Astrocyte of the spinal cord (primary cell): Measurements from ENCODE around the gene ATP9A.
"Not testable (repeated sequence)": the region's sequence is repeated elsewhere in the genome, so short reads cannot be mapped to it uniquely, and the experiment has no call there.

ENCODE experiments used
- DNase-seq: peaks from one replicate; pipeline ENCODE4 v3.0.0; 2011; ENCODE audit warnings: low read depth, low spot score
- H3K4me3 ChIP-seq: 2 replicates; pipeline ENCODE4 v1.5.1; 2011; ENCODE audit warnings: low read depth, mild to moderate bottlenecking, low read length, moderate library complexity
- CTCF ChIP-seq: IDR thresholded peaks from 2 replicates; pipeline ENCODE4 v1.5.1; 2012; ENCODE audit warnings: low read depth, mild to moderate bottlenecking, low read length, inconsistent platforms
- in situ Hi-C: cut with HindIII; loops from 2 replicates; pipeline ENCODE4 v1.10.0; 2017; ENCODE audit warnings: low sequenced_read_pairs

ATP9A gene

GRCh38 chr20:51740838-51741237 is 27.4 kb downstream of the ATP9A start:
- DNase-seq = no peak
- no peak overlapping the region for H3K4me3 ChIP-seq
- in situ Hi-C loops = no loop called here
- no peak for TF ChIP-seq CTCF

- in situ Hi-C loops, DNase-seq, H3K4me3 ChIP-seq: not testable (repeated sequence)
These were observed 27.9 kb downstream of the ATP9A start for GRCh38 chr20:51740308-51740707.

GRCh38 chr20:51739722-51740249 is 28.4 kb downstream of the ATP9A start:
- in situ Hi-C loops = no loop called here
- no peak for DNase-seq
- H3K4me3 ChIP-seq = no peak overlapping the region
- no peak for TF ChIP-seq CTCF

GRCh38 chr20:51738877-51739447 is 29.2 kb downstream of the ATP9A start:
- in situ Hi-C loops = no loop called here
- H3K4me3 ChIP-seq = no peak overlapping the region
- DNase-seq = no peak
- no peak for TF ChIP-seq CTCF

GRCh38 chr20:51738261-51738660 is 29.9 kb downstream of the ATP9A start:
- DNase-seq, H3K4me3 ChIP-seq, in situ Hi-C loops: not testable (repeated sequence)

- no peak overlapping the region for H3K4me3 ChIP-seq
- TF ChIP-seq CTCF = no peak
- DNase-seq = no peak
- in situ Hi-C loops = no loop called here
These were observed 31.2 kb downstream of the ATP9A start for GRCh38 chr20:51736947-51737346.

- no peak for DNase-seq
- in situ Hi-C loops = no loop called here
- no peak overlapping the region for H3K4me3 ChIP-seq
- TF ChIP-seq CTCF = no peak
These were observed 32.2 kb downstream of the ATP9A start for GRCh38 chr20:51735728-51736600.
